ENCODE measurements around the gene GABRG3. TPM values are rescaled to one million over a fixed set of nuclear protein-coding genes. Genes with fewer than 3 reads are reported as not detected.

The GABRG3 gene
- polyA plus RNA-seq, 1 experiment = not detected

DNA sequence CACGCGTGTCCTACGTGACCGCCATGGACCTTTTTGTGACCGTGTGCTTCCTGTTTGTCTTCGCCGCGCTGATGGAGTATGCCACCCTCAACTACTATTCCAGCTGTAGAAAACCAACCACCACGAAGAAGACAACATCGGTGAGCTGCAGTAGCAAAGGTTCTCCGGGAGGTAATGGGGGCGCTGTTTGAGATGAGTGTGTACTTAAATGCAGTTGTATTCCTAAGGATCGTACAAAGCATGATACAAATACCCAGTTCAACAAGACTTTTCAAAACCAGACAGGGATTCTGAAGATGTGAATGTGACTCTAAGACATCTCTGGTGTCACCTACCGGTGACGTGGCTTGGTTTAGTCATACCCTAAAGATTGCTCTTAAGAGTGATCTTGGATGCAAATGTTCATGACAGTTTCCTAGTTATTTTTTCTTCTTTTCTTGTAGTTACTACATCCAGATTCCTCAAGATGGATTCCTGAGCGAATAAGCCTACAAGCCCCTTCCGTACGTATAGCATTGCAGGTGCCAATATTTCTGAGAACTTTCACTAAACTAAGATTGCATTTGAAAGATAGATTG lies 556.6 kb downstream of the GABRG3 start:
- DNase-seq (ENCODE audit: low read depth) = no peak
- ChIA-PET POLR2A (no interaction called here), CTCF (no interaction called here)
- Histone ChIP-seq H3K4me3 (ENCODE audit: low read depth, low read length) (no peak overlapping the region), H3K36me3 (ENCODE audit: control insufficient read depth, insufficient read depth, low read length) (no peaks in the 10 kb centered on the region), H3K27me3 (ENCODE audit: control insufficient read depth, insufficient read depth, low read length) (no peaks in the 10 kb centered on the region)
- TF ChIP-seq, protein P1, sequence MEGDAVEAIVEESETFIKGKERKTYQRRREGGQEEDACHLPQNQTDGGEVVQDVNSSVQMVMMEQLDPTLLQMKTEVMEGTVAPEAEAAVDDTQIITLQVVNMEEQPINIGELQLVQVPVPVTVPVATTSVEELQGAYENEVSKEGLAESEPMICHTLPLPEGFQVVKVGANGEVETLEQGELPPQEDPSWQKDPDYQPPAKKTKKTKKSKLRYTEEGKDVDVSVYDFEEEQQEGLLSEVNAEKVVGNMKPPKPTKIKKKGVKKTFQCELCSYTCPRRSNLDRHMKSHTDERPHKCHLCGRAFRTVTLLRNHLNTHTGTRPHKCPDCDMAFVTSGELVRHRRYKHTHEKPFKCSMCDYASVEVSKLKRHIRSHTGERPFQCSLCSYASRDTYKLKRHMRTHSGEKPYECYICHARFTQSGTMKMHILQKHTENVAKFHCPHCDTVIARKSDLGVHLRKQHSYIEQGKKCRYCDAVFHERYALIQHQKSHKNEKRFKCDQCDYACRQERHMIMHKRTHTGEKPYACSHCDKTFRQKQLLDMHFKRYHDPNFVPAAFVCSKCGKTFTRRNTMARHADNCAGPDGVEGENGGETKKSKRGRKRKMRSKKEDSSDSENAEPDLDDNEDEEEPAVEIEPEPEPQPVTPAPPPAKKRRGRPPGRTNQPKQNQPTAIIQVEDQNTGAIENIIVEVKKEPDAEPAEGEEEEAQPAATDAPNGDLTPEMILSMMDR (IDR thresholded peaks at IDR 0.05; ENCODE audit: insufficient read depth, low read depth, low read length) = no peak

DNA sequence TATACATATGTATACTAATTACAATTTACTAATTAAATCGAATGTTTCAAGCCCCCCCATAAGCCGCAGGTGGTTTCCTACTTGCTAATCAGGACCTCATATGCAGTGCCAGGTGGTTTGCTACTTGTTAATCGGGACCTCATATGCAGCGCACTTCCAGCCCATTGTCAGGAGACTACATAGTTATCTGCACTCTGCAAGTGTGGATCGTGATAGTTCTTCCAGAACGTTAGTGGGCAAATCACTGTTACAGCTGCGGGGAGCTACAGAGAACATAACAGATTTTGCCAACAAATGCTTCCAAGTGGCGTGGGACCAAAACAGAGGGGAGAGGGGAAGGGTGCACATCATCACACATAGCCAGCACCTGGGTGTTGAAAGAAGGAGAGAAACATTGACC lies 558.4 kb downstream of the GABRG3 start:
- DNase-seq (ENCODE audit: low read depth) = no peak
- no peaks in the 10 kb centered on the region for H3K36me3 ChIP-seq (ENCODE audit: control insufficient read depth, insufficient read depth, low read length)
- no peak overlapping the region for H3K4me3 ChIP-seq (ENCODE audit: low read depth, low read length)
- H3K27me3 ChIP-seq (ENCODE audit: control insufficient read depth, insufficient read depth, low read length) = no peaks in the 10 kb centered on the region
- CTCF ChIA-PET = no interaction called here
- TF ChIP-seq, protein P1 (IDR thresholded peaks at IDR 0.05; ENCODE audit: insufficient read depth, low read depth, low read length) = no peak
- POLR2A ChIA-PET = no interaction called here

DNA sequence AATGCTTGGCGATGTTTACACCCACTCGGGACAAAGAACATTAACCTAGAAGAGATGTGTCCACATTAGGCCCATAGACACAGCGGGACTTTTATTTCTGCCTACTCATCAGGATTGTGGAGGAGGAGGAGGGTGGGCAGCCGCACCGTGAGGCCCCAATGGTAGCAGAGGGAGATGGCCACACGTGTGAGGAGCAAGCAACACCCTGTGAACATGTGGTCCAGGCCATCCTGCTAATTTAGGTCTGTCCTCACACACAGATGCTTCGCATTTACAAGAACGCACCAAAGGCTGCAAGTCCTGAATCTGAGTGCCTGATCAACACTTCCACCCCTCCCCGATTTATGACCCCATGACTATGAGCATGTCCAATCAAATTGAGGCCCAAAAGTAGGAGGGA lies 560.0 kb downstream of the GABRG3 start:
- H3K36me3 ChIP-seq (ENCODE audit: control insufficient read depth, insufficient read depth, low read length) = no peaks in the 10 kb centered on the region
- no peak for DNase-seq (ENCODE audit: low read depth)
- TF ChIP-seq, protein P1 (IDR thresholded peaks at IDR 0.05; ENCODE audit: insufficient read depth, low read depth, low read length) = no peak
- ChIA-PET CTCF (no interaction called here), POLR2A (no interaction called here)
- H3K27me3 ChIP-seq (ENCODE audit: control insufficient read depth, insufficient read depth, low read length) = no peaks in the 10 kb centered on the region
- no peak overlapping the region for H3K4me3 ChIP-seq (ENCODE audit: low read depth, low read length)

DNA sequence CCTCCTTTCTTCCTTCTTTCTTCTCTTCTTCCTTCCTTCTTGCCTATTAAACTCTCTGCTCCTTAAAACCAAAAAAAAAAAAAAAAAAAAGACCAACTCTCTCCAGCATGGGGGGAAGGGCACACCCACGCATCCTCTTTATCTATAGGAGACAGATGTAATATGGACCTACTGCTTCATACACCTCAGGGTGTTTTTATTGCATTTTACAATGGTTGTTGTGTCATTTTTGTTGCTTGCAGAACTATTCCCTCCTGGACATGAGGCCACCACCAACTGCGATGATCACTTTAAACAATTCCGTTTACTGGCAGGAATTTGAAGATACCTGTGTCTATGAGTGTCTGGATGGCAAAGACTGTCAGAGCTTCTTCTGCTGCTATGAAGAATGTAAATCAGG lies 561.4 kb downstream of the GABRG3 start:
- ChIA-PET POLR2A (no interaction called here), CTCF (no interaction called here)
- Histone ChIP-seq H3K27me3 (ENCODE audit: control insufficient read depth, insufficient read depth, low read length) (no peaks in the 10 kb centered on the region), H3K4me3 (ENCODE audit: low read depth, low read length) (no peak overlapping the region), H3K36me3 (ENCODE audit: control insufficient read depth, insufficient read depth, low read length) (no peaks in the 10 kb centered on the region)
- TF ChIP-seq, protein P1 (IDR thresholded peaks at IDR 0.05; ENCODE audit: insufficient read depth, low read depth, low read length) = no peak
- no peak for DNase-seq (ENCODE audit: low read depth)

DNA sequence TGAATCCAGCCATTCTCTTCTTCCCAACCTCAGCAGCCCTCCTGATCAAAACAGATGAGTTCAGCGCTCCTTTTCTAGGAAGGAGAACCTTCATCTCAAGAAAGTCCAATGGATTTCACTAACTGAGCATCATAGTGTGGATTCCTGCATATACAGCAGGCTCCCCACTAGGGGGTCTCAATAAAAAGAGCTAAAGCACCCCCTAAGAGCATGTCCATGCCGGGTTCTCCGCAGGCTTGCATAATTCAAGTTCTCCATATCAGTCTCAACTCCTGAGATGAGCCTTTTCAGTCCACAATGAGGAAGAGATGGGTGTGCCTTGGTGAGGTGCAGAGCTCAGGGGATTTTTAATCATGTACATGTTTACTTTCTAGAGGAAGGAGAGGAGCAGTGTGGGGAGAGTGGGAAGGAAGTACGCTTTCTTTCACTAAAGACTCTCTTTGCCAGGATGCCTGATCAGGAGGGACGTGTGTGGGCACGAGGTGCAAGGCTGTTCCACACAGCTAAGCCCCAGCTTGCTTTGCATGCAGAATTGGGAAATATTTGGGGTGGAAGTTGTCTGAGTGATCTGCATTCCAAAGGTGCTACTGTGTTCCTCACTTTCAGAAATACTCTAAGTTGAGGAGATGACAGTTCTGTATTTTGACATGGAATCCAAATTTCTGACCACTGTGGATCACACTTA lies 564.6 kb downstream of the GABRG3 start:
- DNase-seq (ENCODE audit: low read depth) = no peak
- ChIA-PET CTCF (no interaction called here), POLR2A (no interaction called here)
- no peaks in the 10 kb centered on the region for H3K36me3 ChIP-seq (ENCODE audit: control insufficient read depth, insufficient read depth, low read length)
- no peak overlapping the region for H3K4me3 ChIP-seq (ENCODE audit: low read depth, low read length)
- TF ChIP-seq, protein P1 (IDR thresholded peaks at IDR 0.05; ENCODE audit: insufficient read depth, low read depth, low read length) = no peak
- no peaks in the 10 kb centered on the region for H3K27me3 ChIP-seq (ENCODE audit: control insufficient read depth, insufficient read depth, low read length)

Data from BJ (cell line).